HUDEP-2 (cell line): ENCODE results near the gene IGSF10.
"Not testable (repeated sequence)": the region's sequence is repeated elsewhere in the genome, so short reads cannot be mapped to it uniquely, and the experiment has no call there.

ENCODE experiments used
- DNase-seq, 76 experiments: peaks; one replicate each; lab custom pipeline; 2025; ENCODE audit not compliant: unreplicated experiment in 76 of 76; lab: John Stamatoyannopoulos, UW

Gene IGSF10

GRCh38 chr3:151460774-151461450 lies at the start of gene IGSF10:
IGSF10 (minus strand) TSS chr3:151461061; CDS start chr3:151458709, 2,352 bp downstream.
- no peak for DNase-seq

GRCh38 chr3:151509468-151510135 lies 48.7 kb upstream of the IGSF10 start:
- DNase-seq, result not testable (repeated sequence)

- peak in 59 of 76 experiments; percentile 1 to 81 (median 42) for DNase-seq
These were observed 43.7 kb upstream of the IGSF10 start for GRCh38 chr3:151504606-151505005.

GRCh38 chr3:151503074-151503473 lies 42.2 kb upstream of the IGSF10 start:
- DNase-seq, result no peak

- peak in 1 of 76 experiments; percentile 0 for DNase-seq
These were observed 41.2 kb upstream of the IGSF10 start for GRCh38 chr3:151501923-151502632.

- no peak for DNase-seq
These were observed 40.5 kb upstream of the IGSF10 start for GRCh38 chr3:151501171-151501922.

GRCh38 chr3:151499168-151499567 lies 38.3 kb upstream of the IGSF10 start:
- no peak for DNase-seq

- DNase-seq, result no peak
These were observed 30.7 kb upstream of the IGSF10 start for GRCh38 chr3:151491525-151491924.

- not testable (repeated sequence) for DNase-seq
These were observed 27.0 kb upstream of the IGSF10 start for GRCh38 chr3:151487833-151488232.

- DNase-seq, result peak in 18 of 76 experiments; percentile 0 to 57 (median 10)
These were observed 23.2 kb upstream of the IGSF10 start for GRCh38 chr3:151483961-151484520.

GRCh38 chr3:151483488-151483887 lies 22.6 kb upstream of the IGSF10 start:
- no peak for DNase-seq

GRCh38 chr3:151480492-151480891 lies 19.6 kb upstream of the IGSF10 start:
- no peak for DNase-seq

- DNase-seq, result no peak
These were observed 18.6 kb upstream of the IGSF10 start for GRCh38 chr3:151479452-151479851.

GRCh38 chr3:151478335-151478697 lies 17.5 kb upstream of the IGSF10 start:
- DNase-seq, result no peak

GRCh38 chr3:151477591-151478334 lies 16.9 kb upstream of the IGSF10 start:
- DNase-seq, result no peak

GRCh38 chr3:151476344-151477018 lies 15.6 kb upstream of the IGSF10 start:
- no peak for DNase-seq

GRCh38 chr3:151468284-151468917 lies 7.5 kb upstream of the IGSF10 start:
- peak in 40 of 76 experiments; percentile 1 to 69 (median 22) for DNase-seq

GRCh38 chr3:151467069-151467468 lies 6.2 kb upstream of the IGSF10 start:
- DNase-seq, result no peak

GRCh38 chr3:151462991-151463390 lies 2.1 kb upstream of the IGSF10 start:
- no peak for DNase-seq
